H1 (cell line): ENCODE measurements around the gene ZNF490. TPM values are rescaled to one million over a fixed set of nuclear protein-coding genes. Genes with fewer than 3 reads are reported as not detected.

Source experiments
- CTCF ChIA-PET: fragments of 300-600 bp; sonication (Branson Sonifier 250); formaldehyde crosslinking; loops from one replicate; lab custom pipeline; 2021; ENCODE audit not compliant: partially characterized antibody; lab: Charles Lee
- POLR2A ChIA-PET: fragments of 300-600 bp; sonication (Branson Sonifier 250); formaldehyde crosslinking; loops from one replicate; lab custom pipeline; 2021; ENCODE audit warnings: inconsistent platforms; ENCODE audit not compliant: partially characterized antibody; lab: Charles Lee
- DNase-seq, 2 experiments: peaks; one replicate each; pipeline versions ENCODE4 v3.0.0 to v3.0.0-alpha.2; 2010 to 2022; ENCODE audit warnings: low spot score in 2 of 2, low read depth in 1 of 2, mixed read lengths in 1 of 2
- FAIRE-seq: peaks from 2 replicates; lab custom pipeline; 2011; peaks lifted over from hg19 to GRCh38; lab: Jason Lieb, UNC
- H2AFZ ChIP-seq: 2 replicates; pipeline ENCODE4 v1.8.1; 2012; ENCODE audit warnings: low read length, inconsistent platforms
- H2AK5ac ChIP-seq: 2 replicates; pipeline ENCODE4 v1.6.1; 2013; ENCODE audit warnings: low read depth, low read length
- H2BK120ac ChIP-seq: replicated peaks from 2 replicates; pipeline ENCODE3; 2013; ENCODE audit warnings: low read depth, low read length, inconsistent platforms
- H2BK12ac ChIP-seq: 2 replicates; pipeline ENCODE4 v1.6.1; 2013; ENCODE audit warnings: low read depth, low read length
- H2BK15ac ChIP-seq: 2 replicates; pipeline ENCODE4 v1.6.1; 2013; ENCODE audit warnings: low read length
- H2BK20ac ChIP-seq: 2 replicates; pipeline ENCODE4 v1.6.1; 2013; ENCODE audit warnings: low read length
- H2BK5ac ChIP-seq: 2 replicates; pipeline ENCODE4 v1.6.1; 2013; ENCODE audit warnings: low read depth, low read length
- H3K14ac ChIP-seq: 2 replicates; pipeline ENCODE4 v1.6.1; 2013; ENCODE audit warnings: inconsistent platforms; ENCODE audit not compliant: insufficient read length
- H3K18ac ChIP-seq: 2 replicates; pipeline ENCODE4 v1.6.1; 2013; ENCODE audit warnings: low read length; ENCODE audit errors: extremely low read depth
- H3K23ac ChIP-seq: 2 replicates; pipeline ENCODE4 v1.6.1; 2013; ENCODE audit warnings: inconsistent platforms; ENCODE audit not compliant: insufficient read length
- H3K23me2 ChIP-seq: 2 replicates; pipeline ENCODE4 v1.6.1; 2013; ENCODE audit warnings: low read depth, low read length
- H3K27ac ChIP-seq: 2 replicates; pipeline ENCODE4 v1.6.1; 2011; ENCODE audit warnings: low read depth, low read length, inconsistent platforms
- H3K27me3 ChIP-seq, 4 experiments: replicated peaks in 1 of 4; 1 replicate in 1 of 4; 2 replicates in 3 of 4; pipeline versions ENCODE4 v1.6.1 to v1.8.1; 2011 to 2013; ENCODE audit warnings: low read length in 3 of 4, mild to moderate bottlenecking in 3 of 4, inconsistent platforms in 2 of 4, mixed read lengths in 2 of 4, moderate library complexity in 1 of 4; ENCODE audit not compliant: control insufficient read depth in 3 of 4, insufficient read depth in 3 of 4; ENCODE audit errors: extremely low read depth in 1 of 4
- H3K36me3 ChIP-seq, 4 experiments: 2 replicates each; pipeline versions ENCODE4 v1.6.1 to v1.8.1; 2011 to 2013; ENCODE audit warnings: mild to moderate bottlenecking in 4 of 4, low read length in 3 of 4, moderate library complexity in 2 of 4, control low read depth in 1 of 4, inconsistent platforms in 1 of 4; ENCODE audit not compliant: insufficient read depth in 4 of 4, control insufficient read depth in 2 of 4
- H3K4ac ChIP-seq: replicated peaks from 2 replicates; pipeline ENCODE3; 2013; ENCODE audit warnings: low read length, low read depth, mixed read lengths, inconsistent platforms; ENCODE audit not compliant: insufficient read length
- H3K4me1 ChIP-seq, 4 experiments: replicated peaks in 1 of 4; 1 replicate in 1 of 4; 2 replicates in 3 of 4; pipeline versions ENCODE4 v1.6.1 to v1.8.1; 2011 to 2013; ENCODE audit warnings: low read length in 3 of 4, inconsistent platforms in 2 of 4, mixed read lengths in 1 of 4; ENCODE audit not compliant: insufficient read depth in 4 of 4, control insufficient read depth in 3 of 4
- H3K4me2 ChIP-seq, 2 experiments: 2 replicates each; pipeline versions ENCODE4 v1.6.1 to v1.8.1; 2011 to 2013; ENCODE audit warnings: low read depth in 2 of 2, low read length in 2 of 2, control low read depth in 1 of 2, inconsistent platforms in 1 of 2, mild to moderate bottlenecking in 1 of 2; ENCODE audit not compliant: insufficient read depth in 1 of 2
- H3K4me3 ChIP-seq, 4 experiments: fragments of 200-600, 300-600 bp in 1 of 4; sonication (generic), shearing (Covaris generic), sonication (Bioruptor Twin) in 1 of 4; 2 replicates each; pipeline versions ENCODE4 v1.5.1 to v1.8.1; 2011 to 2016; ENCODE audit warnings: low read length in 4 of 4, low read depth in 3 of 4, control low read depth in 2 of 4, inconsistent platforms in 2 of 4, mild to moderate bottlenecking in 2 of 4, mixed read lengths in 1 of 4, moderate library complexity in 1 of 4; ENCODE audit not compliant: insufficient read depth in 2 of 4; ENCODE audit errors: extremely low read depth in 1 of 4
- H3K56ac ChIP-seq: replicated peaks from 2 replicates; pipeline ENCODE3; 2013; ENCODE audit warnings: low read depth, mild to moderate bottlenecking, mixed read lengths, low read length, inconsistent platforms; ENCODE audit not compliant: insufficient read length
- H3K79me1 ChIP-seq: 2 replicates; pipeline ENCODE4 v1.6.1; 2013; ENCODE audit warnings: low read depth, low read length, control low read depth
- H3K79me2 ChIP-seq, 2 experiments: 2 replicates each; pipeline versions ENCODE4 v1.6.1 to v1.8.1; 2012 to 2013; ENCODE audit warnings: low read length in 2 of 2, mild to moderate bottlenecking in 2 of 2, inconsistent platforms in 1 of 2; ENCODE audit not compliant: insufficient read depth in 2 of 2, control insufficient read depth in 1 of 2
- H3K9ac ChIP-seq, 4 experiments: replicated peaks in 1 of 4; 1 replicate in 1 of 4; 2 replicates in 3 of 4; pipeline versions ENCODE4 v1.6.1 to v1.8.1; 2011 to 2013; ENCODE audit warnings: low read depth in 3 of 4, low read length in 3 of 4, control low read depth in 2 of 4, mild to moderate bottlenecking in 2 of 4, moderate library complexity in 2 of 4, inconsistent platforms in 1 of 4; ENCODE audit errors: extremely low read depth in 1 of 4
- H3K9me3 ChIP-seq, 2 experiments: 2 replicates each; pipeline versions ENCODE4 v1.6.1 to v1.8.1; 2012 to 2013; ENCODE audit warnings: mild to moderate bottlenecking in 2 of 2, moderate library complexity in 2 of 2, control low read depth in 1 of 2, inconsistent platforms in 1 of 2, low read depth in 1 of 2, low read length in 1 of 2, mixed read lengths in 1 of 2; ENCODE audit not compliant: insufficient read depth in 2 of 2
- H4K20me1 ChIP-seq, 2 experiments: replicated peaks in 1 of 2; 2 replicates each; pipeline versions ENCODE3 to v1.8.1; 2011 to 2013; ENCODE audit warnings: inconsistent platforms in 2 of 2, low read length in 2 of 2, mild to moderate bottlenecking in 1 of 2; ENCODE audit not compliant: insufficient read depth in 2 of 2, control insufficient read depth in 1 of 2
- H4K5ac ChIP-seq: 2 replicates; pipeline ENCODE4 v1.6.1; 2013; ENCODE audit warnings: low read length, low read depth, mixed read lengths, inconsistent platforms; ENCODE audit not compliant: insufficient read length
- H4K8ac ChIP-seq: 2 replicates; pipeline ENCODE4 v1.8.0; 2013; ENCODE audit warnings: mild to moderate bottlenecking, moderate library complexity, low read length, inconsistent platforms; ENCODE audit not compliant: insufficient read depth; ENCODE audit errors: extremely low read depth
- H4K91ac ChIP-seq: replicated peaks from 2 replicates; pipeline ENCODE3; 2013; ENCODE audit warnings: low read length, mixed read lengths, inconsistent platforms; ENCODE audit not compliant: insufficient read length
- CTBP2 ChIP-seq: IDR thresholded peaks from 2 replicates; pipeline ENCODE4 v1.7.0; 2011; ENCODE audit warnings: borderline replicate concordance, mild to moderate bottlenecking, moderate library complexity, mixed read lengths, low read length; ENCODE audit not compliant: insufficient read depth, insufficient read length
- WGBS, 2 experiments: shearing (Covaris generic) in 1 of 2; methylation state at CpG; one replicate each; pipeline versions ENCODE4 v1.1.6 to v1.1.7; 2013 to 2015; ENCODE audit warnings: low lambda C conversion rate in 2 of 2, mixed read lengths in 2 of 2, inconsistent platforms in 1 of 2, low coverage in 1 of 2, missing lambda C conversion rate in 1 of 2; ENCODE audit not compliant: insufficient replicate concordance in 2 of 2, insufficient coverage in 1 of 2, insufficient read length in 1 of 2; ENCODE audit errors: extremely low coverage in 1 of 2, missing lambda C conversion rate in 1 of 2; 5-methylcytosine and 5-hydroxymethylcytosine counted together
- polyA plus RNA-seq, 7 experiments: library from polyadenylated mRNA; depleted of rRNA in 3 of 7; stranded (reverse) in 5 of 7; unstranded in 2 of 7; fragments of >200 nt in 5 of 7; fragments of 200-250 nt in 2 of 7; gene quantifications; 1 replicate in 5 of 7; 2 replicates in 1 of 7; 4 replicates in 1 of 7; pipeline versions ENCODE4 v1.2.1 to v1.2.3, GENCODE V29; 2011 to 2013; ENCODE audit warnings: missing spikeins in 2 of 7, mixed read lengths in 2 of 7
- total RNA-seq: library from RNA; stranded (reverse); fragmentation: NEBNext Ultra II Directional; extraction: Animal tissue kit (Norgen Biotek cat#: 25700); gene quantifications from 2 replicates; pipeline ENCODE4 v1.2.1, GENCODE V29; 2021

ZNF490 gene
- total and polyA plus RNA-seq, 2 of the 8 experiments (the other 6 are each of a cell fraction or from before 2014, with no cell fraction given), result 1.7 to 9.0 TPM

DNA sequence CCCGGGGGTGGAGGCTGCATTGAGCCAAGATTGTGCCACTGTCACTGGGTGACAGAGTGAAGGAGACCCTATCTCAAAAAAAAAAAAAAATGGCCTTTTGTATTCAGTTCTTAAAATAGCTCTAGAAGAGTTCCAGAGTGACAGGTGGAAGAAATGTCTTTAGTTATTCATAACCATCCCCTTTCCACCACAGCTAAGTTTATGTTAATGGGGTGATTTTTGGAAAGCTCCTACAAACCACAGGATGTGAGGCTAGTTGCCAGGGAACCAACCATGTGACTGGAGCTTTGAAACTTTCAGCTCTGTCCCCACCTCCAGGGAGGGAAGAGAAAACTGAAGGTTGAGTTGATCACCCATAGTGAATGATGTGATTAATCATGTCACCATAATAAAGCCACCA lies 6.9 kb downstream of the ZNF490 start:
- Histone ChIP-seq H4K91ac (no peak overlapping the region), H3K4me2 (no peak overlapping the region), H4K8ac (no peak overlapping the region), H4K5ac (no peak overlapping the region), H2BK120ac (no peak overlapping the region), H3K4ac (no peak overlapping the region), H2BK12ac (no peak overlapping the region), H3K56ac (no peak overlapping the region), H2BK15ac (no peak overlapping the region), H3K9ac (no peak overlapping the region), H3K4me1 (no peaks in the 10 kb centered on the region), H2BK5ac (no peak overlapping the region), H3K18ac (no peak overlapping the region), H3K4me3 (no peak overlapping the region), H3K79me2 (no peaks in the 10 kb centered on the region), H3K23me2 (no peaks in the 10 kb centered on the region), H3K36me3 (peaks cover 0 to 5% (median under 1%) of the 10 kb centered on the region in 4 experiments; a peak in 5 of 8 replicates), H2AK5ac (no peak overlapping the region), H4K20me1 (peaks cover 0 to 2% of the 10 kb centered on the region in 2 experiments), H3K79me1 (no peaks in the 10 kb centered on the region; the same call in 1 of the 2 replicates), H3K14ac (no peak overlapping the region), H3K23ac (no peak overlapping the region), H3K27ac (no peak overlapping the region), H2AFZ (no peak overlapping the region), H3K9me3 (no peaks in the 10 kb centered on the region), H2BK20ac (no peak overlapping the region), H3K27me3 (no peaks in the 10 kb centered on the region)
- POLR2A ChIA-PET, result interaction anchor here (0.6 to 1.8 kb wide), 4 partner anchors 8 to 134 kb away, joined by 3 to 5 read pairs (median 4); no protein-coding TSS in a partner anchor
- no peak for TF ChIP-seq CTBP2
- no peak for DNase-seq
- WGBS, 2 experiments, result 67% methylated on average over 1 of the region's 1 CpG; no CpG with 5 or more reads in 1 of the 2 experiments
- CTCF ChIA-PET, result interaction anchor here (0.6 to 1.7 kb wide), 2 partner anchors 53 to 544 kb away, joined by 4 read pairs; no protein-coding TSS in a partner anchor
- no peak for FAIRE-seq
